H1 (cell line): ENCODE measurements around the gene GPSM3. TPM values are rescaled to one million over a fixed set of nuclear protein-coding genes. Genes with fewer than 3 reads are reported as not detected.

ENCODE experiments used
- CTCF ChIA-PET: fragments of 300-600 bp; sonication (Branson Sonifier 250); formaldehyde crosslinking; loops from one replicate; lab custom pipeline; 2021; ENCODE audit not compliant: partially characterized antibody; lab: Charles Lee
- POLR2A ChIA-PET: fragments of 300-600 bp; sonication (Branson Sonifier 250); formaldehyde crosslinking; loops from one replicate; lab custom pipeline; 2021; ENCODE audit warnings: inconsistent platforms; ENCODE audit not compliant: partially characterized antibody; lab: Charles Lee
- DNase-seq, 2 experiments: peaks; one replicate each; pipeline versions ENCODE4 v3.0.0 to v3.0.0-alpha.2; 2010 to 2022; ENCODE audit warnings: low spot score in 2 of 2, low read depth in 1 of 2, mixed read lengths in 1 of 2
- FAIRE-seq: peaks from 2 replicates; lab custom pipeline; 2011; peaks lifted over from hg19 to GRCh38; lab: Jason Lieb, UNC
- H2AFZ ChIP-seq: 2 replicates; pipeline ENCODE4 v1.8.1; 2012; ENCODE audit warnings: low read length, inconsistent platforms
- H2AK5ac ChIP-seq: 2 replicates; pipeline ENCODE4 v1.6.1; 2013; ENCODE audit warnings: low read depth, low read length
- H2BK120ac ChIP-seq: replicated peaks from 2 replicates; pipeline ENCODE3; 2013; ENCODE audit warnings: low read depth, low read length, inconsistent platforms
- H2BK12ac ChIP-seq: 2 replicates; pipeline ENCODE4 v1.6.1; 2013; ENCODE audit warnings: low read depth, low read length
- H2BK15ac ChIP-seq: 2 replicates; pipeline ENCODE4 v1.6.1; 2013; ENCODE audit warnings: low read length
- H2BK20ac ChIP-seq: 2 replicates; pipeline ENCODE4 v1.6.1; 2013; ENCODE audit warnings: low read length
- H2BK5ac ChIP-seq: 2 replicates; pipeline ENCODE4 v1.6.1; 2013; ENCODE audit warnings: low read depth, low read length
- H3K14ac ChIP-seq: 2 replicates; pipeline ENCODE4 v1.6.1; 2013; ENCODE audit warnings: inconsistent platforms; ENCODE audit not compliant: insufficient read length
- H3K18ac ChIP-seq: 2 replicates; pipeline ENCODE4 v1.6.1; 2013; ENCODE audit warnings: low read length; ENCODE audit errors: extremely low read depth
- H3K23ac ChIP-seq: 2 replicates; pipeline ENCODE4 v1.6.1; 2013; ENCODE audit warnings: inconsistent platforms; ENCODE audit not compliant: insufficient read length
- H3K23me2 ChIP-seq: 2 replicates; pipeline ENCODE4 v1.6.1; 2013; ENCODE audit warnings: low read depth, low read length
- H3K27ac ChIP-seq: 2 replicates; pipeline ENCODE4 v1.6.1; 2011; ENCODE audit warnings: low read depth, low read length, inconsistent platforms
- H3K27me3 ChIP-seq, 4 experiments: replicated peaks in 1 of 4; 1 replicate in 1 of 4; 2 replicates in 3 of 4; pipeline versions ENCODE4 v1.6.1 to v1.8.1; 2011 to 2013; ENCODE audit warnings: low read length in 3 of 4, mild to moderate bottlenecking in 3 of 4, inconsistent platforms in 2 of 4, mixed read lengths in 2 of 4, moderate library complexity in 1 of 4; ENCODE audit not compliant: control insufficient read depth in 3 of 4, insufficient read depth in 3 of 4; ENCODE audit errors: extremely low read depth in 1 of 4
- H3K36me3 ChIP-seq, 4 experiments: 2 replicates each; pipeline versions ENCODE4 v1.6.1 to v1.8.1; 2011 to 2013; ENCODE audit warnings: mild to moderate bottlenecking in 4 of 4, low read length in 3 of 4, moderate library complexity in 2 of 4, control low read depth in 1 of 4, inconsistent platforms in 1 of 4; ENCODE audit not compliant: insufficient read depth in 4 of 4, control insufficient read depth in 2 of 4
- H3K4ac ChIP-seq: replicated peaks from 2 replicates; pipeline ENCODE3; 2013; ENCODE audit warnings: low read length, low read depth, mixed read lengths, inconsistent platforms; ENCODE audit not compliant: insufficient read length
- H3K4me1 ChIP-seq, 4 experiments: replicated peaks in 1 of 4; 1 replicate in 1 of 4; 2 replicates in 3 of 4; pipeline versions ENCODE4 v1.6.1 to v1.8.1; 2011 to 2013; ENCODE audit warnings: low read length in 3 of 4, inconsistent platforms in 2 of 4, mixed read lengths in 1 of 4; ENCODE audit not compliant: insufficient read depth in 4 of 4, control insufficient read depth in 3 of 4
- H3K4me2 ChIP-seq, 2 experiments: 2 replicates each; pipeline versions ENCODE4 v1.6.1 to v1.8.1; 2011 to 2013; ENCODE audit warnings: low read depth in 2 of 2, low read length in 2 of 2, control low read depth in 1 of 2, inconsistent platforms in 1 of 2, mild to moderate bottlenecking in 1 of 2; ENCODE audit not compliant: insufficient read depth in 1 of 2
- H3K4me3 ChIP-seq, 4 experiments: fragments of 200-600, 300-600 bp in 1 of 4; sonication (generic), shearing (Covaris generic), sonication (Bioruptor Twin) in 1 of 4; 2 replicates each; pipeline versions ENCODE4 v1.5.1 to v1.8.1; 2011 to 2016; ENCODE audit warnings: low read length in 4 of 4, low read depth in 3 of 4, control low read depth in 2 of 4, inconsistent platforms in 2 of 4, mild to moderate bottlenecking in 2 of 4, mixed read lengths in 1 of 4, moderate library complexity in 1 of 4; ENCODE audit not compliant: insufficient read depth in 2 of 4; ENCODE audit errors: extremely low read depth in 1 of 4
- H3K56ac ChIP-seq: replicated peaks from 2 replicates; pipeline ENCODE3; 2013; ENCODE audit warnings: low read depth, mild to moderate bottlenecking, mixed read lengths, low read length, inconsistent platforms; ENCODE audit not compliant: insufficient read length
- H3K79me1 ChIP-seq: 2 replicates; pipeline ENCODE4 v1.6.1; 2013; ENCODE audit warnings: low read depth, low read length, control low read depth
- H3K79me2 ChIP-seq, 2 experiments: 2 replicates each; pipeline versions ENCODE4 v1.6.1 to v1.8.1; 2012 to 2013; ENCODE audit warnings: low read length in 2 of 2, mild to moderate bottlenecking in 2 of 2, inconsistent platforms in 1 of 2; ENCODE audit not compliant: insufficient read depth in 2 of 2, control insufficient read depth in 1 of 2
- H3K9ac ChIP-seq, 4 experiments: replicated peaks in 1 of 4; 1 replicate in 1 of 4; 2 replicates in 3 of 4; pipeline versions ENCODE4 v1.6.1 to v1.8.1; 2011 to 2013; ENCODE audit warnings: low read depth in 3 of 4, low read length in 3 of 4, control low read depth in 2 of 4, mild to moderate bottlenecking in 2 of 4, moderate library complexity in 2 of 4, inconsistent platforms in 1 of 4; ENCODE audit errors: extremely low read depth in 1 of 4
- H3K9me3 ChIP-seq, 2 experiments: 2 replicates each; pipeline versions ENCODE4 v1.6.1 to v1.8.1; 2012 to 2013; ENCODE audit warnings: mild to moderate bottlenecking in 2 of 2, moderate library complexity in 2 of 2, control low read depth in 1 of 2, inconsistent platforms in 1 of 2, low read depth in 1 of 2, low read length in 1 of 2, mixed read lengths in 1 of 2; ENCODE audit not compliant: insufficient read depth in 2 of 2
- H4K20me1 ChIP-seq, 2 experiments: replicated peaks in 1 of 2; 2 replicates each; pipeline versions ENCODE3 to v1.8.1; 2011 to 2013; ENCODE audit warnings: inconsistent platforms in 2 of 2, low read length in 2 of 2, mild to moderate bottlenecking in 1 of 2; ENCODE audit not compliant: insufficient read depth in 2 of 2, control insufficient read depth in 1 of 2
- H4K5ac ChIP-seq: 2 replicates; pipeline ENCODE4 v1.6.1; 2013; ENCODE audit warnings: low read length, low read depth, mixed read lengths, inconsistent platforms; ENCODE audit not compliant: insufficient read length
- H4K8ac ChIP-seq: 2 replicates; pipeline ENCODE4 v1.8.0; 2013; ENCODE audit warnings: mild to moderate bottlenecking, moderate library complexity, low read length, inconsistent platforms; ENCODE audit not compliant: insufficient read depth; ENCODE audit errors: extremely low read depth
- H4K91ac ChIP-seq: replicated peaks from 2 replicates; pipeline ENCODE3; 2013; ENCODE audit warnings: low read length, mixed read lengths, inconsistent platforms; ENCODE audit not compliant: insufficient read length
- CEBPB ChIP-seq: IDR thresholded peaks from 2 replicates; pipeline ENCODE4 v1.6.1; 2012; ENCODE audit warnings: low read depth, low read length
- POLR2A ChIP-seq, 2 experiments: IDR thresholded peaks; 1 replicate in 1 of 2; 2 replicates in 1 of 2; pipeline ENCODE4 v1.6.1; 2011; ENCODE audit warnings: low read depth in 2 of 2, low read length in 2 of 2, mild to moderate bottlenecking in 2 of 2; ENCODE audit errors: control extremely low read depth in 1 of 2
- WGBS, 2 experiments: shearing (Covaris generic) in 1 of 2; methylation state at CpG; one replicate each; pipeline versions ENCODE4 v1.1.6 to v1.1.7; 2013 to 2015; ENCODE audit warnings: low lambda C conversion rate in 2 of 2, mixed read lengths in 2 of 2, inconsistent platforms in 1 of 2, low coverage in 1 of 2, missing lambda C conversion rate in 1 of 2; ENCODE audit not compliant: insufficient replicate concordance in 2 of 2, insufficient coverage in 1 of 2, insufficient read length in 1 of 2; ENCODE audit errors: extremely low coverage in 1 of 2, missing lambda C conversion rate in 1 of 2; 5-methylcytosine and 5-hydroxymethylcytosine counted together
- polyA plus RNA-seq, 7 experiments: library from polyadenylated mRNA; depleted of rRNA in 3 of 7; stranded (reverse) in 5 of 7; unstranded in 2 of 7; fragments of >200 nt in 5 of 7; fragments of 200-250 nt in 2 of 7; gene quantifications; 1 replicate in 5 of 7; 2 replicates in 1 of 7; 4 replicates in 1 of 7; pipeline versions ENCODE4 v1.2.1 to v1.2.3, GENCODE V29; 2011 to 2013; ENCODE audit warnings: missing spikeins in 2 of 7, mixed read lengths in 2 of 7
- total RNA-seq: library from RNA; stranded (reverse); fragmentation: NEBNext Ultra II Directional; extraction: Animal tissue kit (Norgen Biotek cat#: 25700); gene quantifications from 2 replicates; pipeline ENCODE4 v1.2.1, GENCODE V29; 2021
- TF ChIP-seq, protein P1 (sequence below), 3 experiments: IDR thresholded peaks; 1 replicate in 2 of 3; 2 replicates in 1 of 3; pipeline versions ENCODE4 v1.5.1 to v1.6.1; 2011; ENCODE audit warnings: low read length in 3 of 3, mild to moderate bottlenecking in 3 of 3, inconsistent platforms in 2 of 3, low read depth in 1 of 3, moderate library complexity in 1 of 3; ENCODE audit not compliant: insufficient read depth in 1 of 3; ENCODE audit errors: control extremely low read depth in 1 of 3

Gene GPSM3
- total and polyA plus RNA-seq, 2 of the 8 experiments (the other 6 are each of a cell fraction or from before 2014, with no cell fraction given) = 6.6 to 9.8 TPM

DNA sequence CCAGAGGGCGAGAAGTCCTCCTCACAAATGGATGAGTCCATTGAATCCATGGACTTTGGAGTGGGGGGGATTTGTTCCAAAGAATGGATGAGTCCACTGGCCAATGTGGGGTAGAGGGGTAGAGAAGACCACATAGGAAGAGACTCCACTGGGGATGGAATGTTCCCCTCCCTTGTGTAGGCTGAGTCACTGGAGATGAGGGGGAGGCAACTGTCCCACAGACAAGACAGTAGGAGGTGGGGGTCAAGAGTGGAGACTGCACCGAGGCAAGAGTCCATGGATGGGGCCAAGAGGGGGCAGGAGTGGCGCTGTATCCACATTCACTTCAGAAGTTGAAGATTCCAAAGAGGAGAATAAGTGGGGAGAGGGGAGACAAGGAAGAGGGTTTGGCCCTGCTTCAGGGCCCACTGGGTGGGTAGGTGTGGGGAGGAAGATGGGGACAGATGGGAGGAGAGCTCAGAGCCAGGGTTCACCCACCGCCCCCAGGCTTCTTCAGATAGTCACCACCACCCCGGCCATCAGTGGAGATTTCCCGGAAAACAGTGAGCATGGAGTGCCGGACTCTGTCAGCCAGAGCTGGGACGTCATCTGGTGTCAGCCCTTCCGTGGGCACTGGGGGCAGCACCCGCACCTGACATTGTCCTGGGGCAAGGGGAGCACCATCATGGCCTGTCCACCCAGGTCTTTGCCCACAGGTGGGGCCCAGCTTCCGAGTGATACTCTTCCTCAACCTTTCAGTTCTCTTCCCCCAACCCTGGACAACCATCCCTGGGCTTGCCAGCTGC, 23.4 kb downstream of the GPSM3 start:
- FAIRE-seq (no peak), DNase-seq (no peak)
- Histone ChIP-seq H3K23ac (no peak overlapping the region), H3K4ac (no peak overlapping the region), H4K8ac (no peak overlapping the region), H4K91ac (no peak overlapping the region), H3K23me2 (no peaks in the 10 kb centered on the region), H3K4me3 (no peak overlapping the region), H3K4me1 (peaks cover 1 to 12% (median 6%) of the 10 kb centered on the region in 4 experiments; a peak in 5 of 7 replicates), H4K20me1 (peaks cover 2 to 7% of the 10 kb centered on the region in 2 experiments), H3K18ac (no peak overlapping the region), H2AFZ (no peak overlapping the region), H3K79me1 (no peaks in the 10 kb centered on the region; the same call in 1 of the 2 replicates), H2BK20ac (no peak overlapping the region), H2BK120ac (no peak overlapping the region), H4K5ac (no peak overlapping the region), H3K27me3 (no peaks in the 10 kb centered on the region), H3K9me3 (no peaks in the 10 kb centered on the region), H3K36me3 (peaks cover 4 to 41% (median 30%) of the 10 kb centered on the region in 4 experiments), H3K27ac (no peak overlapping the region), H3K56ac (no peak overlapping the region), H3K4me2 (no peak overlapping the region), H3K79me2 (peaks cover 2 to 20% of the 10 kb centered on the region in 2 experiments), H2BK12ac (no peak overlapping the region), H3K9ac (no peak overlapping the region), H2BK5ac (no peak overlapping the region), H2AK5ac (no peak overlapping the region), H3K14ac (no peak overlapping the region), H2BK15ac (no peak overlapping the region)
- WGBS, 2 experiments = 85% methylated on average over 10 of the region's 11 CpGs; no CpG with 5 or more reads in 1 of the 2 experiments
- CTCF ChIA-PET = interaction anchor here (0.6 to 6.7 kb wide), 10 partner anchors 12 to 355 kb away, joined by 3 to 72 read pairs (median 4); partner anchors contain the start of genes GPSM3 and PRRT1
- POLR2A ChIA-PET = interaction anchor here (0.6 to 6.8 kb wide), 12 partner anchors 8 to 122 kb away, joined by 3 to 49 read pairs (median 3); partner anchors contain the start of genes AGPAT1, ATF6B, FKBPL and PRRT1
- TF ChIP-seq, protein P1, sequence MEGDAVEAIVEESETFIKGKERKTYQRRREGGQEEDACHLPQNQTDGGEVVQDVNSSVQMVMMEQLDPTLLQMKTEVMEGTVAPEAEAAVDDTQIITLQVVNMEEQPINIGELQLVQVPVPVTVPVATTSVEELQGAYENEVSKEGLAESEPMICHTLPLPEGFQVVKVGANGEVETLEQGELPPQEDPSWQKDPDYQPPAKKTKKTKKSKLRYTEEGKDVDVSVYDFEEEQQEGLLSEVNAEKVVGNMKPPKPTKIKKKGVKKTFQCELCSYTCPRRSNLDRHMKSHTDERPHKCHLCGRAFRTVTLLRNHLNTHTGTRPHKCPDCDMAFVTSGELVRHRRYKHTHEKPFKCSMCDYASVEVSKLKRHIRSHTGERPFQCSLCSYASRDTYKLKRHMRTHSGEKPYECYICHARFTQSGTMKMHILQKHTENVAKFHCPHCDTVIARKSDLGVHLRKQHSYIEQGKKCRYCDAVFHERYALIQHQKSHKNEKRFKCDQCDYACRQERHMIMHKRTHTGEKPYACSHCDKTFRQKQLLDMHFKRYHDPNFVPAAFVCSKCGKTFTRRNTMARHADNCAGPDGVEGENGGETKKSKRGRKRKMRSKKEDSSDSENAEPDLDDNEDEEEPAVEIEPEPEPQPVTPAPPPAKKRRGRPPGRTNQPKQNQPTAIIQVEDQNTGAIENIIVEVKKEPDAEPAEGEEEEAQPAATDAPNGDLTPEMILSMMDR (IDR thresholded peaks at IDR 0.05; ENCODE audit: control extremely low read depth in 1 of 3, insufficient read depth in 1 of 3, low read depth in 1 of 3, low read length in 3 of 3) = peak in 2 of 3 experiments; percentile 9 to 19; a peak in 1 of 4 replicates
- TF ChIP-seq CEBPB = no peak
- peak in 1 of 2 experiments; percentile 26; a peak in 1 of 3 replicates for TF ChIP-seq POLR2A (IDR thresholded peaks at IDR 0.05; ENCODE audit: control extremely low read depth in 1 of 2, low read depth in 2 of 2, low read length in 2 of 2)
